Ammon's horn (tissue), 1 donor: ENCODE data around the gene RTN4RL2.

Experiments
- DNase-seq: peaks from one replicate; pipeline ENCODE4 v3.0.0-alpha.2; 2016; ENCODE audit warnings: low spot score

The RTN4RL2 gene

GRCh38 chr11:57500515-57500914 lies 40.2 kb downstream of the RTN4RL2 start:
- no peak for DNase-seq

DNA sequence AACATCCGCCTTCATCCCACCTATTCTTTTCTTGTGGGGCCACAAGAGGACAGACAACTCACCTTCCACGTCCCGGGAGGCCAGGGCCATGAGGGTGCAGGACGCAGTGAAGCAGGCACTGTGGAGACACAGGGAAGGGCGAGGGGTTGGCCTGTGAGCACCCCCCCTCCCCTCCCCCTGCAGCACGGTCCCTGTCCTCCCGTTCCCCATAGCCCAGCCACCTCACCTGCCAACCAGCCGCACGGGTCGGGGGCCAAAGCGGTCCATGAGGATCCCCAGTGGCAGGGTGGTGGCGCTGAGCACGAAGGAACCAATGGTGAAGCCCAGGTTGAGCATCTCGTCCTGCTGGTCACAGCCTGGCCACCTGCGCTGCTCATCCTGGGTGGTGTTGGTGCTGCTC lies 40.6 kb downstream of the RTN4RL2 start:
- no peak for DNase-seq

DNA sequence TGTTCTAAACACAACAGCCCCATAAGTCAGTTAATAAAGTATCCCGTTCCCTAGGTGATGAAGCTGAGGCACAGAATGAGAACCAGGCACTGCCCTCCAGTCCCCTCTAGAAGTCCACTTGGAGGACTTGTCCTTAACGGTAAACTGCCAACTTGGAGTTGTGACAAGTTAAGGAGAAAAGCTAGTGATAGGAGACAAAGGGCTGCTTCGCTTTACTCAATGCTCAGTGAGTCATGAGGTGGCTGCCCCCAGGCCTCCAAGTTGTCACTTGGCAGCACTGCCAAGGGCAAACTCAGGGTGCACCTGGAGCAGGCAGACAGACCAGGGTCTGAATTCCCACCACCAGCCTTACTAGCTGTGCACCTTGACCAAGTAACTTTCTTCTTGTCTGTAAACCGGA lies 41.6 kb downstream of the RTN4RL2 start:
- no peak for DNase-seq

GRCh38 chr11:57502376-57502775 lies 42.0 kb downstream of the RTN4RL2 start:
- no peak for DNase-seq

GRCh38 chr11:57502870-57503269 lies 42.5 kb downstream of the RTN4RL2 start:
- no peak for DNase-seq

- DNase-seq = no peak
These were observed 44.2 kb downstream of the RTN4RL2 start for GRCh38 chr11:57504511-57504910.

- DNase-seq = no peak
These were observed 46.2 kb downstream of the RTN4RL2 start for GRCh38 chr11:57506522-57506921.

DNA sequence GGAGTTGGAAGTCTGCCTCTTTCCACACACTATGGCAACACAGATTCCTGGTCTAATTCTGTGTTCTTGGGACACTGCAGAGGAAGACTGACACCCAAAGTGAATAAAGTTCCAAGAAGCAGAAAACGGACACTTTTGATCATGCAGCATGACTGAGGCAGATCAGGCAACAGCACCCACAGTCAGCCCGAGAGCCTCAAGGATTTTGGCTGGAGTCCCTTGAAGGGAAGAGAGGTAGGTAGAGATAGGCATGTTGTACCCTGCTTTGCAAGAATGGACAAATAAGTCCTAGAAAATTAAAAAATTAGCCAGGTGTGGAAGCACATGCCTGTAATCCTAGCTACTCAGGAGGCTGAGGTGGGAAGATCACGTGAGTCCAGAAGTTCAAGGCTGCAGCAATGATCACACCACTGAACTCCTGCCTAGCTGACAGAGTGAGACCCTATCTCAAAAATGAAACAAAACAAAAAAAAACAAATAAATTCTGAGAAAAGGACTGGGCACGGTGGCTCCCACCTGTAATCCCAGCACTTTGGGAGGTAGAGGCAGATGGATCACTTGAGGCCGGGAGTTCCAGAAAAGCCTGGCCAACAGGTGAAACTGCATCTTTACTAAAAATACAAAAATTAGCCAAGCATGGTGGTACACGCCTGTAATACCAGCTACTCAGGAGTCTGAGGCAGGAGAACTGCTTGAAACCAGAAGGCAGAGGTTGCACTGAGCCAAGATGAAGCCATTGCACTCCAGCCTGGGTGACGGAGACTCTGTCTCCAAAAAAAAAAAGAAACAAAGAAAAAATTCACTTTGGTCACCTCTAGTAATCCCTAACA lies 48.2 kb downstream of the RTN4RL2 start:
- DNase-seq = no peak

- DNase-seq = no peak
These were observed 51.6 kb downstream of the RTN4RL2 start for GRCh38 chr11:57511741-57512430.

GRCh38 chr11:57512646-57513451 lies 52.5 kb downstream of the RTN4RL2 start:
- DNase-seq = no peak

- DNase-seq = no peak
These were observed 53.1 kb downstream of the RTN4RL2 start for GRCh38 chr11:57513452-57513795.

- DNase-seq = no peak
These were observed 53.7 kb downstream of the RTN4RL2 start for GRCh38 chr11:57513911-57514537.

- DNase-seq = no peak
These were observed 54.4 kb downstream of the RTN4RL2 start for GRCh38 chr11:57514538-57515331.

DNA sequence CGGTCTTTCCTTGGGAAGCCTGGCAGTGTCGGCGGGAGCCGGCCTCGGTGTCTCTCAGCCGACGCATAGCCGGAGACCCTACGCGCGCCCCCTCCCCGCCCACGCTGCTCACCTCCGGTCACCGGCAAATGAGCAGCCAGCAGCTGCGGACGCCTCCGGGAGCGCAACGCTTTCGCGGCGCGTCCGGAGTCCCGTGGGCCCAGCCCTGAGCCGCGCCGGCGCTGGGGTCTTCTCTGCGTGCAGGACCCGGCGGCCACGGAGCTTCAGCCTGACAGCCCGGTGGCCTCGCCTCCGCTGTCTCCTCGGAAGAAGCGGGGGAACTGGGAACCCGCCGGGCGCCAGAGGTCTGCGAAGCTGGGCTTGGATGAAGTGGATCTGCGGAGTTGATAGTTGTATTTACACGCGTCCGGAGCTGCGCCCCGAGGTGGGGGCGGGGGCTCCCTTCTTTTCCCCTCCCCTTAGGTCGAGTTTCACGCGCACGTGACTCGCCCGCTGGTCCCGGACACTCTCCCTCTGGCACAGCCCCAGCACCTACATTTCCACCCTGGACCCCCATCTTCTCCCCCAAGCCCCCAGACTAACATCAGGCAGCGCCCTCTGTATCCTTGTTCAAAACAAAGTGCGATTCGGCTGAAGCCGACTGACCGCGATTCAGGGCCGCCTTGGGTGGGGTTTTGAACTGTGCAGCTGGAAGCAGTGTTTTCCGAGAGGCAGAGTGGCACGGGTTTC lies 55.2 kb downstream of the RTN4RL2 start, which contains the start of gene SLC43A1:
TSS of gene SLC43A1 (minus strand) at position 371 of the 729 bp plus-strand sequence. CDS start 1,591 bp downstream, outside the sequence.
- DNase-seq = no peak

DNA sequence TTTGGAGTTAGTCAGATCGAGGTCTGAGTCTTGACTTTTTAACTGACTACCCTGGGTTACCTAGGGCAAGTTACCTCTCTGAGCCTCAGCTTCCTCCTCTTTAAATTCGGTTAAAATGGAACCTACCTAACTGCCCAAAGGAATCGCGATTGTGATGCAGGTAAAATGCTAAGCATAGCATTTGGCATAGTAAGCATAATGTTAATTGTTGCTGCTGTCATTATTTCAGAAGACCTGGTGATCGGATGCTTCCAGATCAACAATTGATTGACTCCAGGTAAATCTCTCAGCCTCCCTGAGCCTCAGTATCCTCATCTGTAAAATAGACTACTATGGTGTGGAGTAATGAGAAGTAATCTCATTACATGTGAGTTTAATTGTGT lies 55.7 kb downstream of the RTN4RL2 start:
- DNase-seq = no peak

DNA sequence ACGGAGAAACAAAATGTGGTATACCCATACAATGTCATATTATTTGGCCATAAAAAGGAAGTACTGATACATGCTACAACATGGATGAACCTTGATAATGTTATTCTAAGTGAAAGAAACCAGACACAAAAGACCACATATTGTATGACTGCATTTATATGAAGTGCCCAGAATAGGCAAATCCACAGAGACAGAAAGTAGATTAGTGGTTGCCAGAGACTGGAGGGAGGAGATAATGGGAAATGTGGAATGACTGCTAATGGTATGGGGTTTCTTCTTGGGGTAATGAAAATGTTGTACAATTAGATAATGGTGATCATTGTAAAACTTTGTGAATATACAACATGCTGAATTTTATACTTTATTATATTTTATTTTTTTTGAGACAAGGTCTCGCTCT lies 60.8 kb downstream of the RTN4RL2 start:
- no peak for DNase-seq

DNA sequence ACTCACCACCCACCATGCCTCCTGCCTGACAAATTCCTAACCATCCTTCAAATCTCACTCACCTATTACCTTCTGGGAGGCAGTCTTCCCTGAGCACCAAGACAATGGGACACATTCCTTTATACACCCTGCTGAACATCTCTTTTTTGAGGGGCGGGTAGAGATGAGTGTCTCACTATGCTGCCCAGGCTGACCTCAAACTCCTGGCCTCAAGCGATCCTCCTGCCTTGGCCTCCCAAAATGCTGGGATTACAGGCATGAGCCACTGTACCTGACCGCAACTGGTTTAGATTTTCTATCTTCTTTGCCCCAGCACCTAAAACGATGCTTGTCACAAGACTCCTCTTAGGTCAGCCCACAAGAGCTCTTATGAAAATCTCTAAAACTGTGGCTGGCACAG lies 63.1 kb downstream of the RTN4RL2 start:
- DNase-seq = no peak
